Fibroblast of the conjunctiva (primary cell): Measurements from ENCODE around the gene NCBP2.

ENCODE experiments used
- DNase-seq: peaks from one replicate; pipeline ENCODE4 v3.0.0-alpha.2; 2010; ENCODE audit warnings: low read depth

The NCBP2 gene

DNA sequence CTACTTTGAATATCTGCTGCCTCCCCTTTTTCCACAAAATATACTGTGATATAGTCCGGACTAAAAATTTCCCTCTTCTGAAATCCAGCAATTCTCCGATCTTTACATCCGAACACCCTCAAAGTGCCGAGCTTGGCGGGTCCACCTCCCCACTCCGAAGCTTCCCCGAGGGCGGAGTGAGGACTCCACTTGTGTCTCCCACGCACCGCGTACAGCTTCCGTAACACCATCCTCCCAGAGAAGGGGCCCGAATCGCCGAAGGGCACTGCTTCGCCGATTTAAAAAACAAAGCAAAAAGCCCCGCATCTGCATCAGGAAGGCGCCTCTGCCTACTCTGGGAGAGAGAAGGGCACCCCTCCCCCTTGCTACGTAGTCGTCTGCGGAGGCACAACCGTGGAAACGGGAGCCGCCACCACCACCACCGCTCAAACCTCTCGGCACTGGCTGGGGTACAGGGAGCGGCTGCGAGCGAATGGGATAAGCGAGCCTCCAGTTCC is 551 bp downstream of the NCBP2 start:
- no peak for DNase-seq

DNA sequence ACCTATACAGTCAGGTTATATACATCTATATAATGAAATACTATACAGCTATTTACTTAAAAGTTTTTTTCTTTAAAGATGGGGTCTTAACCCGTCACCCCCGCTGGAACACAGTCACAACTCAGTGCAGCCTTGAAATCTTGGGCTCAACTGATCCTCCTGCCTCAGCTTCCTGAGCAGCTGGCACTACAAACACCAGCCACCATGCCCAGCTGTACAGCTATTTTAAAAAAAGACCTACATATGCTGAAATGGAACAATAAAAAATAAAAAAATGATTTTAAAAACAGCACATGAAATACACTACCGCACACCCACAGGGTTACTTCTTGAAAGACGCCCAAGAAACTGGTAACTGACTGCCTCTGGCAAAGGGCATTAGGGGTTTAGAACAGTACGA is 3.8 kb downstream of the NCBP2 start:
- DNase-seq = no peak

DNA sequence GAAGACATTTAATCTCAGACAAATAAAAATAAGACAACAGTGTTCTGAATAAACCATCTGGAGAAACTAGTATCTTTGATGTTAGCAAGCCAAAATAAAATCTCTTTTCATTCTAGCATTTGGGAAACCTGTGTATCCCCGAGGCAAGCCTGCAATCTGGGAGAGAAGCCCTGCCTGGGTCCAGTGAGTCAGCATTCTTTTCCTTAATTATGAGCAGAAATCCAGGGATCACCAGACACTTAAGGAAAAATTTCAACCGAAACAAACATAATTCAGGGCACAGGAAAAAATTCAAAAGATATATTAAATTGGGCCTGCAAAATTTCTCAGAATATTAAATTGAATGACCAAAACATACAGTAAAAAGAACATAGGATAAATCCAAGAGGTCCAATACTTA is 4.2 kb downstream of the NCBP2 start:
- no peak for DNase-seq

DNA sequence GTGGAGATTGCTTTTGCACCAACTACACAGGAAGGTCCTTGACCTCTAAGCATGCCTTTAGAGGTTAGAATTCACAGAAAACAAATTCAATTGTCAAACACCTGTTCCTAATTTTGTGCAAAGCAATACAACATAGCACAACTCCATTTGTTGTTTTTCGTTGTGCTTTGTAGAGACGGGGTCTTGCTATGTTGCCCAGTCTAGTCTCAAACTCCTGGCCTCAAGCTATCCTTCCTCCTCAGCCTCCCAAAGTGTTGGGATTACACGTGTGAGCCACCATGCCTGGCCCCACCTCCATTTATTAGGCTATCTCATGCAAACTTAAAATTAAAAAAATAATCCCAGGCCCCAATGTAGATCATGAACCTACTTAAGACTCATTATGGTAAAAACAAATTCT is 6.0 kb downstream of the NCBP2 start:
- no peak for DNase-seq

DNA sequence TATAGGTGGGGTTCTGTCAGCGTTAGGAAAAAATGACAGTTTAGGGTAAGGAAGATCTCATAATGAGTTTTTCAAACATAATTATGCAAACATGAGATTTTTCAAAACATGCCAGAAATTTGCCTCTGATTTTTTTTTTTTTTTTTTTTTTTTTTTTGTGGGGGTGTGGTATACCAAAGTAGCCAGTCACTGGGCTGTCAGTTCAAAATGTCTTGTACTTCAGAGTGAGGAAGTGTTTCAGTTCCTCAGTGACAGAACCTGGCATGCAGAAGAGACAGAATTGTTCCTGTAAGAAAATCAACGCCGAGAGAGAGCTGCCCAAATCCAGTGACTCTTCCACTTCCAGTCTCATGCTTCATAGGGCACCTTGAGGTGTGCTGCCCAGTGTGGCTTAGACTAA is 9.7 kb downstream of the NCBP2 start:
- no peak for DNase-seq

DNA sequence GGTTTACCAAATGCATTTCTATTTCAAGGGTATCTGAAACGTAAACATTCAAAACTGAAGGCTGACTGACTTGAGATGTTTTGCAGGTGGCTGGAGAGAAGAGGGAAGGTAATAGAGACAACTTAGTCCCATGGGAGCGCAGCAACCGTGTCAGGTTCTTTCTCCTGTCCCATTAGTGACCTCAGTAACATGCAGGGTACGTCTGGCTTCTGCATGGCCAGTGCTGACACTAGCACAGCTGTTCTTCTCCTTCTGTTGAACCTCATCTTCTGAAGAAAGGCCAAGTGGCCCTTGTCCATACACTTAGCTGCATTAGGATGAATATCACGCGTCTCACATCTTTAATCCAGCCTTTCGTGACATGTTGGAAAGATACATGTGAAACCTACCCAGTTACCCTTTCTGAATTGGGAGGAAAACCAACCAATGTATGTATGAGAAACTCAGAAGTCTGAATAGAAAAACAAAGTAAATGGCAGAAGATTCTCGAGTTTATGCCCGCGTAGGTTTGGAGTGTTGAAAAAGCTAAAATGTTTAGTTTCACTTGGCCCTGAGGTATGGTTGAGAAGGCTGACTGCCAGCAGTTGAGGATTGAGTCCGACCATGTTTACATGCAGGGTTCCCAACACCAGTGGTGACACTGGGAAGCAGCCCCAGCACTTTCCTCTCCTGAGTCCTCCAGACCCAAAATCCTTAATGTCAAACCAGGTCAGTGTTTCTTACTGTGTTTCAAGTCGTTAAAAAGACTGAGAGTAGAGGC is 10.3 kb downstream of the NCBP2 start:
- DNase-seq = no peak

DNA sequence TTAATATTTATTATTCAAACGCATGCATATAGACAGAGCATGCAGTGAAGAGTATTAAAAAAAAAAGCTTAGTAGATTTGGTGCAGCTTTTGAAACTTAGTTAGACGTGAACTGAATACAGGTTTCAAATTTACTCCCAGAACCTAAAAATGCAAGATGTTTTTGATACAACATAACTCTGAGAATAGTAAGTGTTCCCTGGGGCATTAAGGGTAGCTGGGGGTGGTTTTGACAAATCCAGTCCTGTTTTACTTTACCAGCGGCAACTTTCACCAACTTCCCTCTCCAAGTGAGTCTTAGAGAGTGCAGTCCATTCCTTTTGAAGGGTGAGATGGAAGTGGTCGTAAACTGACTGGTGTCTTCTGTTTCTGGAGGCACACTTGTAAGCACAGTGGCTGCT is 11.2 kb downstream of the NCBP2 start:
- no peak for DNase-seq

DNA sequence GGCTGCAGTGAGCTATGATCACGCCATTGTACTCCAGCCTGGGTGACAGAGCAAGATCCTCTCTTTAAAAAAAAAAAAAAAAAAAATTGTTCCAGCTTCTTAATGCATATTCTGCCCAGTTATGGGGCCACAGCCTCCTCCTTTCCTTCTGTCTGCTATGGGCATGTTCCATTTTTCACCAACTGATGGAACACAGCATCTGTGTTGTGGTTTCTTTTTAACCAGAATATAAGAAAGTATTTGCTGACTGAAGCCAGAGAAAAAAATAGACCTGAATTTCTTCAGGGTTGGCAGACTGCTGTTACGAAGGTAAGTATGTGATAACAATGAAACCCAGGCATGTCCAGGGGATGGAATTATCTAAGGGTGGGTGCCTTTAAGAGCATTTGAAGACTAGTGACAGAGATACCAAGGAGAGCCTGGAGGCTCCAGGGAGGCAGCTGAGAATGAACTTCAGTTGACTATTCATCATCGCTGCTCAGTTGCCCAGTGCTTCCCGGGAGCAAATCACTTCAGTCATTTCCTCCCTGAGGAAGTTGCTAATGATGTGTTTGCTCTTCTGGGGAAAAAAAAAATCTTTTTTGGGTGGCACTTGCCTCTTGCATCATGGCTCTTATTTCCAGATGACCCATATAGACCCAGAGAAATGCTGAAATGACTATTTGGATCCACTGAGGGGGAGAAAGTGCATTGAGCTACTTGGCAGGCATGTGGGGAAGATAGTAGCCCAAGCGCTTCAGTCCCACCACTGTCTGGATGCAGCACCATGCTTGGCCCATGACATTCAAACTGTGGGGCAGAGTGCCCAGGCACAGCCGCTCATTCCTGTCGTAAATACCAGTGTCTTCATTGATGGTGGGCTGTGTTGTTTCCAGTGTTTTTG is 14.5 kb downstream of the NCBP2 start:
- no peak for DNase-seq

DNA sequence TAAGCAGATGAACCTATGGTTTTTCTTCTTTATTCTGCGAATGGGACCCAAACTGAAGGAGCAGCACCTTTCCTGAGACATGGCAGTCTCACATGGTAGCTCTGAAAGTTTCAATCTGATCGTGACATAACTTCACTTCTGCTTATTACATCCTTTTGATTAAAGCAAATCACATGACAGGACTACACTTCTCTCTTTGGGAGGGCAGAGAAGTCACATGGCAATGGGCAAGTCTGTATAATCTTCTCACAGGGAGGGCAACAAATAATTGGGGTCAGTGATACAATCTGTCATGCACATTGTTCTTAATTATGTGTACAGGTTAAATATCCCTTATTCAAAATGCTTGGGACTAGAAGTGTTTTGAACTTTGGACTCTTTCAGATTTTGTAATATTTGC is 21.6 kb downstream of the NCBP2 start:
- DNase-seq = no peak

DNA sequence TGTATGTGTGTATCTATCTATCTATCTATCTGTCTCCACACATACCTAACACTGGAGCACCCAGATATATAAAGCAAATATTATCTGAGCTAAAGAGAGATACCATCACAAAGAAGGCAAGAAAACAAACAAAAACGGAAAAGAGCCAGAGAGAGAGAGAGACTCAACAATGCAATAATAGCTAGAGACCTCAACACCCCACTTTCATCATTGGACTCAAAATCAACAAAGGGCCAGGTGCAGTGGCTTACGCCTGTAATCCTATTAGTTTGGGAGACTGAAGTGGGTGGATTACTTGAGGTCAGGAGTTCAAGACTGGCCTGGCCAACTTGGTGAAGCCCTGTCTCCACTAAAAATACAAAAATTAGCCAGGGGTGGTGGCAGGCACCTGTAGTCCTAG is 23.4 kb downstream of the NCBP2 start:
- DNase-seq = no peak

DNA sequence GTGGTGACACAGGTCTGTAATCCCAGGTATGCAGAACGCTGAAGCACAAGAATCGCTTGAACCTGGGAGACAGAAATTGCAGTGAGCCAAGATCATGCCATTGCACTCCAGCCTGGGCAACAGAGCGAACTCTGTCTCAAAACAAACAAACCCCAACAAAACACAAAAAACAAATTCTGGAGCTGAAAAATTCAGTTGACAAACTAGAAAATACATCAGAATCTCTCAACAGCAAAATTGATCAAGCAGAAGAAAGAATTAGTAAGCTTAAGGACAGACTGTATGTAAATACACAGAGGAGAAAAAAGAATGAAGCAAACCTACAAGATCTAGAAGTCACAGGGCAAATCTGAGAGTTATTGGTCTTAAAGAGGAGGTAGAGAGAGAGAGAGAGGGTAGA is 25.3 kb downstream of the NCBP2 start:
- DNase-seq = no peak

DNA sequence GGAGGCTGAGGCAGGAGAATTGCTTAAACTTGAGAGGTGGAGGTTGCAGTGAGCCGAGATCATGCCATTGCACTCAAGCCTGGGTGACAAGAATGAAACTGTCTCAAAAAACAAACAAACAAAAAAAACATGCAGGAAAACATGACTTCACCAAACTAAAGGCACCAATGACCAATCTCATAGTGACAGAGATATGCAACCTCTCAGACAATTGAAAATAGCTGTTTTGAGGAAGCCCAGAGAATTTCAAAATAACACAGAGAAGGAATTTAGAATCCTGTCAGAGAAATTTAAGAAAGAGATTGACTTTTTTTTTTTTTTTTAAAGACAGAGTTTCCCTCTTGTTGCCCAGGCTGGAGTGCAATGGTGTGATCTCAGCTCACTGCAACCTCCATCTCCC is 26.1 kb downstream of the NCBP2 start:
- no peak for DNase-seq

DNA sequence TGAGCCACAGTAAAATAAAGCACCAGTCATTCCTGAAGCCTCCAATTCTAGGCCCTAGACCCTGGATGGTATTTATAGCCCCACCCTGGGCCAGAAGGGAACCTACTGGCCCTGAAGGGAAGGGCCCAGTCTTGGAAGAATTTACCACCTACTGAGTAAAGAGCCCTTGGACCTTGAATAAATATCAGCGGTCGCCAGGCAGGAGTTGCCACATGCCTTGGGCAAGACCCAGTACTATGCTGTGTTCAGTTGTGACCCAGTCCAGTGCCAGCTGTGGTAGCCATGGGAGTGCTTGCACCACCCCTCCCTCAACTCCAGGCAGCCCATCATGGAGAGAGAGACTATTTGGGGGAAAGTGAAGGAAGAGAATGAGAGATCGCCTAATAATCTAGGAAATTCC is 27.0 kb downstream of the NCBP2 start:
- no peak for DNase-seq

DNA sequence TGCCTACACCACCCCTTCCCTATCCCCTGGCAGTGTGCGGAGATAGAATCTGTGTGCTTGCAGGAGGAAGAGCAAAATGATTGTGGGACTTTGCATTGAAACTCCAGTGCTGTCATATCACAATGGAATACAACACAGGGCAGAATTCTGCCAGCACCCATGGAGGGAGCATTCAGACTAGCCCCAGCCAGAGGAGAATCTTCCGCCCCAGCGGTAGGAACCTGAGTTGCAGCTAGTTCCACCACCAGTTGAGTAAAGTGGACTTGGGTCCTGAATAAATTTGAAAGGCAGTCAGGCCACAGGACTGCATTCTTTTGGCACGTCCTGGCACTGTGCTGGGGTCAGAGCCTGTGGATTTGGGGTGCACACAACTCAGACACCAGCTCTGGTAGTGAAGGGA is 27.5 kb downstream of the NCBP2 start:
- no peak for DNase-seq

DNA sequence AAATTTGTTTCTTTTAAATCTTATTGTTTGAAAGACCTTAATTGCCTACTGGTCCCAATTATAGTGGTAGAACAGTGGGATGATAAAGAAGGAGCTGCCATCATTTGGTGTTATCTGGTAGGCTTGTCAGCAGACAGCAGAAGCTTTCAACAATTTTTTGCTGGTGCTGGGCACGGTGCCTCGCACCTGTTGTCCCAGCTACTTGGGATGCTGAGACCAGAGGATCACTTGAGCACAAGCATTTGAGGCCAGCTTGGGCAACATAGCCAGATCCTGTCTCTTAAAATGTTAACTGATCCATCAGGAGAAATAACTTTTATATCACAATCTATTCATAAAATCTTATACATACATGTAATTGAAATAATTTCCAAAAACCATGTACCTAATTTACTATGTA is 38.6 kb downstream of the NCBP2 start:
- no peak for DNase-seq

DNA sequence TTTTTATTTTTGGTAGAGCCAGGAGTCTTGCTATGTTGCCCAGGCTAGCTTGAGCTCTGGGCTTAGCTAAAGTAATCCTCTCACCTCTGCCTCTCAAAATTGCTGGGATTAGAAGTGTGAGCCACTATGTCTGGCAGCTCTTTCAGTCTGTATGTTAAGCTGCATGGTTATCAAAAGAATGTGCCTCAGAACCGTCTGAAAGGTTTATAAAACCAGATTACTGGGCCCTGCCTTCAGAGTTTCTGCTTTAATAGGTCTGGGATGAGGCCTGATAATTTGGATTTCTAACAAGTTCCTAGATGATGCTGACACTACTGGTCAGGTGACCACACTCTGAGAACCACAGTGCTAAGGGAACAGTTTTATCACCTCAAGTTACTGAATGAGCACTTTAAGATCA is 40.0 kb downstream of the NCBP2 start:
- no peak for DNase-seq

DNA sequence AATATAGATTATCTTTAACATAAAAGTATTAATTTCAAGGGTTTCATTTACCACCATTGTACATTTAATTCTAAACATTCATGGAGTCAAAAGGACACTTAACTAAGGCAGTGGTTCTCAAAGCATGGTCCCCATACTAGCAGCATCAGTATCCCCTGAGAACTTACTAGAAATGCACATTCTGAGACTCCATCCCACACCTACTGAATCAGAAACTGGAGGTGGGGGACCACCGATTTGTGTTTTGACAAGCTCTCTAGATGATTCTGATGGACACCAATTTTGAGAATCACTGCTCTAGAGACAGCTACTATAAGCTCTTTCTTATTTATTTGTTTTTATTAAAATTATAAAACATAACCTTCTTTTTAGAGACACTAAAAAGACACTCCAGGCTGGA is 40.6 kb downstream of the NCBP2 start:
- DNase-seq = no peak

DNA sequence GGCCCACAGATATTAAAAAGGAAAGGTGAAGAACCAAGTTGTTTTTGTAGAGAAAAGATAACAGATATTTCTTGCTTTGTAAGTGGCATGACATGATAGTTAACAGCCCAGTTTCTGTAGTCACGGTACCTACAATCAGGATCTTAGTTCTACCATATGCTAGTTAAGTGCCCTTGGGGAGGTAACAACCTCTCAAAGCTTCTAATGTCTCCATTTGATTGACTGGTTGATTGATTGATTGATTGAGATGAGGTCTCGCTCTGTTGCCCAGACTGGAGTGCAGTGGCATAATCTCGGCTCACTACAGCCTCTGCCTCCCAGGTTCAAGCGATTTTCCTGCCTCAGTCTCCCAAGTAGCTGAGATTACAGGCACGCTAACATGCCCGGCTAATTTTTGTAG is 46.1 kb downstream of the NCBP2 start:
- no peak for DNase-seq

DNA sequence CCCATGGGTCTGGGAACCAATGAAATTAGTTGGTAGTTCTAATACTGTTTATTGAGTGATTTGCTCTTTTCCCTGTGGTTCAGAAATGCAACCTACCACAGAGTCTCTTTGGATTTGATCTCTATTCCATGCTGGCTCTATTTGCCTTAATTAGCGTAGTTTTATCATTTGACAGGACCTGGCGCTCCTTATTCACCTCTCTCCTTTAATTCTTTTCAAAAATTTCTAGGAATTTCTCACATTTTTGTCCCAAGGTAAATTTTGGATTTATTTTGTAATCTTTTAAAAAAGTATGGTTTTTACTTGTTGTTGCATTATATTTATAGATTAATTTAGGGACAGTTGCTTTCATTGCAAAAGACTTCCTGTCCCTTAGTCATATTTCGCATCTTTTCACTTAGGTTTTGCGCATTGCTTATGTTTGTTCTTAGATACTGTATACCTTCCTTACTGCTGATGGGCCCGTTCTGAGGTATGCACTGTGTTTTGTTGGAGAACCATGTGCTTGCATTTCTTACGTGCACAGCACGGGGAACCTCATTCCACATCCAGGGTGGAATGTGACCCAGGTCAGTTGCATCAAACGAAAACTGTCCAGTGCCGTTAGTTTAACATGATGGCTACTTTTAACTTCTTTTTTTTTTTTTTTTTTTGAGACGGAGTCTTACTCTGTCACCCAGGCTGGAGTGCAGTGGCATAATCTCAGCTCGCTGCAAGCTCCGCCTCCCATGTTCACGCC is 47.6 kb downstream of the NCBP2 start:
- DNase-seq = no peak

DNA sequence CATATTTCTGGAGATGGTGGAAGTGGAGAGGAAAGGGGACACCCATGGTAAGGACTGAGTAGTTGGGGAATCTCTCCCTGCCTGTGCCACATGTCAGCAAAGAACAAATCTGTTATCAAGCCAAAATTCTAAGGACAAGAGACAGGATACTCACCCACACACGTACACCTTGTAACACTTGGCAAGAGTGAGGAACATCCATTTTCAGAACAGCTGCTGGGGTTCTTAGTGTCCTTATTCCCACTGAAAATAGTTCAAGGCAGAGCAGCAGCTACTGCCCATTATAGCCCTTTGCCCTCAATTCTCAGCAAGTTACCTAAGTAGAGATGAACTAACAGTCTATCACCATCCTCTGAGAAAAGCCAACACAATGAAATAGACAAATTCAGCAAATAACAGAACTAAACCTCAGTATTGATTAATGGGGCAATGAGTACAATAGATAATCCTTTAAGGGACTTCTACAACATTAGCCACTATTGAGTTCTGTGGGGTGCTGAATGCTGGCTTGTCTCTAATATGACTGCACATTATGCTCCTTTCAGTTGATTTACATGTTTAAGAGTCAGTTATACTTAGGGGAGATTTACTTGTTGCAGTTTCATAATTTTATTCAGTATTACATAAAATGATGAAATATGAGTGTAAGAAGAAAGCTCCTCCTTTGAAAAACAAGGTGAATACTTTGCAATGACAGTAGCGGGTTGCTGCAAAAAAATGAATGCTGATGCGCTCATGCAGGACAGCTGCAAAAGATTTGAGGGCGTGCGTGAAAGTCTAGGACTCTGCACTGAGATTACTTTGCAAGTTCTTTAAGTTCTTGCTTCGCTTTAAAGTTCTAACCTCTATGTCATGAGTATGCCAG is 52.3 kb downstream of the NCBP2 start:
- DNase-seq = peak; percentile 56

DNA sequence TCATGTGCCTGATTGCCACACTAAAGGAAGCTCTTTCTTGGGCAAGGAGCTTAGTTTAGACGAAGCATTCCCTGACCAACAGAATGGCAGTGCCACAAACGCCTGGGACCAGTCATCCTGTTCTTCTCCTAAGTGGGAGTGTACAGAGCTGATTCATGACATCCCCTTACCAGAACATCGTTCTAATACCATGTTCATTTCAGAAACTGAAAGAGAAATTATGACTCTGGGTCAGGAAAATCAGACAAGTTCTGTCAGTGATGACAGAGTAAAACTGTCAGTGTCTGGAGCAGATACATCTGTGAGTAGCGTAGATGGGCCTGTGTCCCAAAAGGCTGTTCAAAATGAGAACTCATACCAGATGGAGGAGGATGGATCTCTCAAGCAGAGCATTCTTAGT is 56.2 kb downstream of the NCBP2 start:
- no peak for DNase-seq
